Smooth muscle cell (in vitro differentiated cells): ENCODE data around the gene PKDREJ. TPM values are rescaled to one million over a fixed set of nuclear protein-coding genes. Genes with fewer than 3 reads are reported as not detected.

Experiments
- DNase-seq: peaks from one replicate; lab custom pipeline; 2025; ENCODE audit not compliant: unreplicated experiment; lab: John Stamatoyannopoulos, UW
- H2AFZ ChIP-seq: fragments of 200-600 bp; sonication (generic); 2 replicates; pipeline ENCODE4 v1.6.0; 2016; ENCODE audit warnings: antibody characterized with exemption, low read depth, mild to moderate bottlenecking
- H3F3A ChIP-seq: fragments of 200-600 bp; sonication (generic); 2 replicates; pipeline ENCODE4 v1.6.0; 2017; ENCODE audit warnings: antibody characterized with exemption, low read depth
- H3K27ac ChIP-seq: fragments of 200-600 bp; sonication (generic); 2 replicates; pipeline ENCODE4 v1.5.1; 2016; ENCODE audit warnings: low read depth, mild to moderate bottlenecking
- H3K27me3 ChIP-seq: fragments of 200-600 bp; sonication (generic); 2 replicates; pipeline ENCODE4 v1.6.1; 2016; ENCODE audit warnings: low read depth, mild to moderate bottlenecking
- H3K36me3 ChIP-seq: fragments of 200-600 bp; sonication (generic); 2 replicates; pipeline ENCODE4 v1.5.1; 2016; ENCODE audit warnings: low read depth
- H3K4me1 ChIP-seq: fragments of 200-600 bp; sonication (generic); 2 replicates; pipeline ENCODE4 v1.5.1; 2016; ENCODE audit warnings: low read depth
- H3K4me2 ChIP-seq: fragments of 200-600 bp; sonication (generic); 2 replicates; pipeline ENCODE4 v1.6.0; 2016; ENCODE audit warnings: mild to moderate bottlenecking
- H3K4me3 ChIP-seq: fragments of 200-600 bp; sonication (generic); 2 replicates; pipeline ENCODE4 v1.5.1; 2016; ENCODE audit warnings: mild to moderate bottlenecking
- H3K79me2 ChIP-seq: fragments of 200-600 bp; sonication (generic); 2 replicates; pipeline ENCODE4 v1.6.0; 2016; ENCODE audit warnings: low read depth, mild to moderate bottlenecking
- H3K9ac ChIP-seq: fragments of 200-600 bp; sonication (generic); 2 replicates; pipeline ENCODE4 v1.6.0; 2016; ENCODE audit warnings: low read depth
- H3K9me3 ChIP-seq: fragments of 200-600 bp; sonication (generic); replicated peaks from 2 replicates; pipeline ENCODE4 v1.5.1; 2016; ENCODE audit warnings: low read depth
- H4K20me1 ChIP-seq: fragments of 200-600 bp; sonication (generic); 2 replicates; pipeline ENCODE4 v1.6.0; 2016; ENCODE audit warnings: low read depth
- CTCF ChIP-seq: fragments of 200-600 bp; sonication (generic); IDR thresholded peaks from 2 replicates; pipeline ENCODE4 v1.5.1; 2017; ENCODE audit warnings: borderline replicate concordance, mild to moderate bottlenecking, antibody characterized with exemption; ENCODE audit not compliant: insufficient read depth, poor library complexity, severe bottlenecking
- WGBS: methylation state at CpG from one replicate; pipeline ENCODE4 v1.1.7; 2016; ENCODE audit warnings: low lambda C conversion rate; 5-methylcytosine and 5-hydroxymethylcytosine counted together
- polyA plus RNA-seq: library from polyadenylated mRNA; unstranded; fragments of >200 nt; fragmentation: Nextera tagmentation; extraction: Ambion mirVana; gene quantifications from 2 replicates; pipeline ENCODE4 v1.2.1, GENCODE V29; 2016
- total RNA-seq: library from RNA; depleted of rRNA; stranded (reverse); fragments of >200 nt; gene quantifications from 2 replicates; pipeline ENCODE4 v1.2.3, GENCODE V29; 2014

The PKDREJ gene
- total and polyA plus RNA-seq, 2 experiments from 2014 or later: 0.05 TPM; not detected in 1

- Histone ChIP-seq H3K79me2 (no peaks in the 10 kb centered on the region), H3K4me2 (peak overlapping the region; percentile 92), H3K9ac (no peak overlapping the region), H3F3A (no peaks in the 10 kb centered on the region), H2AFZ (no peak overlapping the region), H3K36me3 (no peaks in the 10 kb centered on the region), H3K27ac (no peak overlapping the region), H4K20me1 (no peaks in the 10 kb centered on the region), H3K4me3 (no peak overlapping the region), H3K4me1 (peaks cover 13% of the 10 kb centered on the region), H3K27me3 (no peaks in the 10 kb centered on the region), H3K9me3 (no peaks in the 10 kb centered on the region)
- no peak for DNase-seq
- TF ChIP-seq CTCF: no peak
- WGBS: 96% methylated on average over 7 of the region's 7 CpGs
Observed at GRCh38 chr22:46251266-46251665, 11.9 kb downstream of the PKDREJ start.

GRCh38 chr22:46250783-46251125, 12.4 kb downstream of the PKDREJ start:
- no peak for TF ChIP-seq CTCF
- no peaks in the 10 kb centered on the region for H4K20me1 ChIP-seq
- H3F3A ChIP-seq: no peaks in the 10 kb centered on the region
- 58% methylated on average over 24 of the region's 25 CpGs for WGBS
- H3K36me3 ChIP-seq: no peaks in the 10 kb centered on the region
- no peaks in the 10 kb centered on the region for H3K79me2 ChIP-seq
- H3K4me2 ChIP-seq: peak overlapping the region; percentile 92
- peak overlapping the region; percentile 26 for H3K9ac ChIP-seq
- no peak overlapping the region for H3K27ac ChIP-seq
- peak overlapping the region; percentile 77 for H2AFZ ChIP-seq
- no peaks in the 10 kb centered on the region for H3K27me3 ChIP-seq
- peaks cover 13% of the 10 kb centered on the region for H3K4me1 ChIP-seq
- DNase-seq: no peak
- H3K9me3 ChIP-seq: no peaks in the 10 kb centered on the region
- peak overlapping the region; percentile 67 for H3K4me3 ChIP-seq

- Histone ChIP-seq H4K20me1 (no peaks in the 10 kb centered on the region), H3K9me3 (no peaks in the 10 kb centered on the region), H3K27ac (peak within 1 kb of the TSS; percentile 32), H3K4me3 (peak within 1 kb of the TSS; percentile 67), H3K4me1 (peaks cover 13% of the 10 kb centered on the region), H3K9ac (peak within 1 kb of the TSS; percentile 76), H3K79me2 (no peaks in the 10 kb centered on the region), H3K36me3 (no peaks in the 10 kb centered on the region), H2AFZ (peak within 1 kb of the TSS; percentile 77), H3F3A (no peaks in the 10 kb centered on the region), H3K4me2 (peak within 1 kb of the TSS; percentile 92), H3K27me3 (no peaks in the 10 kb centered on the region)
- no peak for TF ChIP-seq CTCF
- peak; percentile 67 for DNase-seq
- 1% methylated on average over 78 of the region's 89 CpGs for WGBS
Observed at GRCh38 chr22:46250035-46250782, 12.9 kb downstream of the PKDREJ start, which contains the start of gene CDPF1. TSS of gene CDPF1 (minus strand) at chr22:46250293. CDS start at chr22:46248284, 2,009 bp downstream.
